BE2C (cell line): ENCODE measurements around the gene CALM1.

ENCODE experiments used
- DNase-seq: peaks from one replicate; pipeline ENCODE4 v3.0.0-alpha.2; 2020
- H3K27me3 ChIP-seq: fragments of 250-450 bp; sonication (Bioruptor Pico); 2 replicates; pipeline ENCODE4 v1.5.1; 2020; ENCODE audit warnings: mild to moderate bottlenecking
- H3K36me3 ChIP-seq: fragments of 250-450 bp; sonication (Bioruptor Pico); 2 replicates; pipeline ENCODE4 v1.5.1; 2020; ENCODE audit warnings: mild to moderate bottlenecking
- H3K4me1 ChIP-seq: fragments of 250-450 bp; sonication (Bioruptor Pico); 2 replicates; pipeline ENCODE4 v1.5.1; 2020
- H3K4me3 ChIP-seq: 2 replicates; pipeline ENCODE4 v1.5.1; 2011; ENCODE audit warnings: low read depth, low read length
- H3K9me3 ChIP-seq: fragments of 250-450 bp; sonication (Bioruptor Pico); 2 replicates; pipeline ENCODE4 v1.5.1; 2020
- CTCF ChIP-seq: IDR thresholded peaks from 2 replicates; pipeline ENCODE4 v1.5.1; 2012; ENCODE audit warnings: mild to moderate bottlenecking, low read depth, low read length

Gene CALM1

GRCh38 chr14:90382491-90383125, 14.2 kb upstream of the CALM1 start:
- no peaks in the 10 kb centered on the region for H3K27me3 ChIP-seq
- peak; percentile 61 for DNase-seq

GRCh38 chr14:90383126-90383730, 13.6 kb upstream of the CALM1 start:
- DNase-seq = peak; percentile 99
- peak; percentile 6; the same call in 1 of the 2 replicates for TF ChIP-seq CTCF

More at GRCh38 chr14:90382491-90383125, 14.2 kb upstream of the CALM1 start:
- Histone ChIP-seq H3K36me3 (no peaks in the 10 kb centered on the region), H3K4me3 (peak overlapping the region; percentile 91), H3K9me3 (no peaks in the 10 kb centered on the region), H3K4me1 (peaks cover 6% of the 10 kb centered on the region)
- TF ChIP-seq CTCF = no peak

GRCh38 chr14:90383731-90384542, 12.9 kb upstream of the CALM1 start:
- H3K4me3 ChIP-seq = peak overlapping the region; percentile 65
- H3K27me3 ChIP-seq = no peaks in the 10 kb centered on the region
- no peak for TF ChIP-seq CTCF
- H3K4me1 ChIP-seq = peaks cover 13% of the 10 kb centered on the region
- H3K36me3 ChIP-seq = no peaks in the 10 kb centered on the region
- DNase-seq = peak; percentile 60
- no peaks in the 10 kb centered on the region for H3K9me3 ChIP-seq

More at GRCh38 chr14:90383126-90383730, 13.6 kb upstream of the CALM1 start:
- H3K36me3 ChIP-seq = no peaks in the 10 kb centered on the region
- peak overlapping the region; percentile 91 for H3K4me3 ChIP-seq
- H3K4me1 ChIP-seq = peaks cover 7% of the 10 kb centered on the region
- H3K9me3 ChIP-seq = no peaks in the 10 kb centered on the region
- H3K27me3 ChIP-seq = no peaks in the 10 kb centered on the region

GRCh38 chr14:90384543-90384911, 12.3 kb upstream of the CALM1 start:
- Histone ChIP-seq H3K4me3 (no peak overlapping the region), H3K9me3 (no peaks in the 10 kb centered on the region), H3K36me3 (no peaks in the 10 kb centered on the region), H3K27me3 (no peaks in the 10 kb centered on the region), H3K4me1 (peaks cover 13% of the 10 kb centered on the region)
- no peak for DNase-seq
- TF ChIP-seq CTCF = no peak

GRCh38 chr14:90386321-90386720, 10.5 kb upstream of the CALM1 start:
- no peak overlapping the region for H3K4me3 ChIP-seq
- peaks cover 13% of the 10 kb centered on the region for H3K4me1 ChIP-seq
- H3K9me3 ChIP-seq = no peaks in the 10 kb centered on the region
- no peak for DNase-seq
- H3K27me3 ChIP-seq = no peaks in the 10 kb centered on the region
- H3K36me3 ChIP-seq = no peaks in the 10 kb centered on the region
- no peak for TF ChIP-seq CTCF
